Measurements from ENCODE around the gene ARHGEF7. TPM values are rescaled to one million over a fixed set of nuclear protein-coding genes. Genes with fewer than 3 reads are reported as not detected.

Gene ARHGEF7
- total RNA-seq, 1 experiment from 2014 or later: 46.2 TPM

GRCh38 chr13:111156421-111156820 is 41.3 kb downstream of the ARHGEF7 start:
- no peak overlapping the region for H3K4me3 ChIP-seq (replicated peaks in 1 of 2; ENCODE audit: low read depth in 1 of 2, low read length in 2 of 2)
- H2AFZ ChIP-seq (ENCODE audit: low read depth, low read length, poor library complexity, severe bottlenecking): no peak overlapping the region
- peaks cover 10 to 22% of the 10 kb centered on the region in 2 experiments for H3K4me1 ChIP-seq (ENCODE audit: control insufficient read depth in 1 of 2, insufficient read depth in 2 of 2, low read length in 2 of 2)
- no TSS peak for BruUV-seq (replicated peaks)
- peaks cover 2 to 7% of the 10 kb centered on the region in 2 experiments; a peak in 2 of 4 replicates for H3K36me3 ChIP-seq (ENCODE audit: control insufficient read depth in 1 of 2, insufficient read depth in 2 of 2, low read length in 2 of 2)
- ATAC-seq (no peak), DNase-seq (ENCODE audit: low read depth, low spot score) (no peak)
- no peak overlapping the region for H3K9ac ChIP-seq (ENCODE audit: low read length)
- ChIA-PET CTCF (no interaction called here), POLR2A (no interaction called here), RAD21 (ENCODE audit: low non-redundant PET in 1 of 2, low total read pairs in 2 of 2, uncharacterized antibody in 2 of 2, unreplicated experiment in 2 of 2) (no interaction called here)
- no peaks in the 10 kb centered on the region for H3K9me2 ChIP-seq (ENCODE audit: insufficient read depth)
- H3K4me2 ChIP-seq (ENCODE audit: low read length): no peak overlapping the region
- peaks cover 5% of the 10 kb centered on the region; the same call in 1 of the 2 replicates for H4K20me1 ChIP-seq (ENCODE audit: insufficient read depth)
- H3K79me2 ChIP-seq (ENCODE audit: insufficient read depth, low read length): peaks cover 78% of the 10 kb centered on the region
- H3K9me3 ChIP-seq (ENCODE audit: control insufficient read depth in 1 of 2, insufficient read depth in 1 of 2, low read depth in 1 of 2, low read length in 2 of 2): no peaks in the 10 kb centered on the region
- H3K27ac ChIP-seq (ENCODE audit: low read depth, low read length): no peak overlapping the region
- intact Hi-C loops (cut with micrococcal nuclease): no loop called here
- H3K27me3 ChIP-seq (ENCODE audit: insufficient read depth, low read length): no peaks in the 10 kb centered on the region
- TF ChIP-seq CEBPB (IDR thresholded peaks at IDR 0.05; ENCODE audit: low read depth) (no peak), ZNF274 (IDR thresholded peaks at IDR 0.05; ENCODE audit: low read depth, low read length) (no peak), EZH2phosphoT487 (IDR thresholded peaks at IDR 0.05; ENCODE audit: borderline replicate concordance) (no peak), TCF7L2 (IDR thresholded peaks at IDR 0.05; ENCODE audit: borderline replicate concordance, extremely low read depth, insufficient read depth, insufficient read length) (no peak), SIN3A (IDR thresholded peaks at IDR 0.05; ENCODE audit: low read depth) (no peak)

- peaks cover 6 to 14% of the 10 kb centered on the region in 2 experiments; a peak in 3 of 4 replicates for H3K4me1 ChIP-seq (ENCODE audit: control insufficient read depth in 1 of 2, insufficient read depth in 2 of 2, low read length in 2 of 2)
- intact Hi-C loops (cut with micrococcal nuclease): no loop called here
- H3K27ac ChIP-seq (ENCODE audit: low read depth, low read length): no peak overlapping the region
- POLR2A ChIA-PET: no interaction called here
- H2AFZ ChIP-seq (ENCODE audit: low read depth, low read length, poor library complexity, severe bottlenecking): no peak overlapping the region
- H3K9ac ChIP-seq (ENCODE audit: low read length): no peak overlapping the region
- DNase-seq (ENCODE audit: low read depth, low spot score) (no peak), ATAC-seq (no peak)
- no peak overlapping the region for H3K4me3 ChIP-seq (replicated peaks in 1 of 2; ENCODE audit: low read depth in 1 of 2, low read length in 2 of 2)
- RAD21 ChIA-PET (ENCODE audit: low non-redundant PET in 1 of 2, low total read pairs in 2 of 2, uncharacterized antibody in 2 of 2, unreplicated experiment in 2 of 2): no interaction called here
- no peaks in the 10 kb centered on the region for H3K27me3 ChIP-seq (ENCODE audit: insufficient read depth, low read length)
- H4K20me1 ChIP-seq (ENCODE audit: insufficient read depth): peaks cover 5% of the 10 kb centered on the region; the same call in 1 of the 2 replicates
- H3K4me2 ChIP-seq (ENCODE audit: low read length): no peak overlapping the region
- H3K79me2 ChIP-seq (ENCODE audit: insufficient read depth, low read length): peaks cover 96% of the 10 kb centered on the region
- BruUV-seq (replicated peaks): no TSS peak
- H3K9me2 ChIP-seq (ENCODE audit: insufficient read depth): no peaks in the 10 kb centered on the region
- H3K36me3 ChIP-seq (ENCODE audit: control insufficient read depth in 1 of 2, insufficient read depth in 2 of 2, low read length in 2 of 2): peaks cover 2 to 7% of the 10 kb centered on the region in 2 experiments; a peak in 2 of 4 replicates
- CTCF ChIA-PET: no interaction called here
- no peaks in the 10 kb centered on the region for H3K9me3 ChIP-seq (ENCODE audit: control insufficient read depth in 1 of 2, insufficient read depth in 1 of 2, low read depth in 1 of 2, low read length in 2 of 2)
- TF ChIP-seq CTCF (IDR thresholded peaks at IDR 0.05 in 2 of 3, conservative IDR thresholded peaks at IDR 0.05 in 1 of 3; ENCODE audit: borderline replicate concordance in 1 of 3, insufficient read depth in 1 of 3, low read depth in 2 of 3, low read length in 2 of 3) (no peak), FOSL1 (IDR thresholded peaks at IDR 0.05; ENCODE audit: low read depth) (no peak), EGR1 (IDR thresholded peaks at IDR 0.05; ENCODE audit: low read depth) (no peak), ZNF274 (IDR thresholded peaks at IDR 0.05; ENCODE audit: low read depth, low read length) (no peak), POLR2A (IDR thresholded peaks at IDR 0.05; ENCODE audit: borderline replicate concordance, extremely low read depth, insufficient read depth, insufficient read length) (no peak), YY1 (IDR thresholded peaks at IDR 0.05; ENCODE audit: extremely low read depth, insufficient replicate concordance, low read depth, low read length) (no peak), EZH2phosphoT487 (IDR thresholded peaks at IDR 0.05; ENCODE audit: borderline replicate concordance) (no peak), TCF7L2 (IDR thresholded peaks at IDR 0.05; ENCODE audit: borderline replicate concordance, extremely low read depth, insufficient read depth, insufficient read length) (no peak), POLR2AphosphoS5 (IDR thresholded peaks at IDR 0.05; ENCODE audit: low read depth, low read length) (no peak), REST (IDR thresholded peaks at IDR 0.05; ENCODE audit: low read depth) (no peak), EZH2 (IDR thresholded peaks at IDR 0.05) (no peak), CBX3 (IDR thresholded peaks at IDR 0.05; ENCODE audit: low read depth) (no peak)
Observed at GRCh38 chr13:111158136-111158805, 43.2 kb downstream of the ARHGEF7 start.
